Measurements from ENCODE around the gene ERBB2. TPM values are rescaled to one million over a fixed set of nuclear protein-coding genes. Genes with fewer than 3 reads are reported as not detected.
A peak's percentile ranks its signal among the peaks of the same experiment; 100 is the strongest.

The ERBB2 gene
- total and polyA plus RNA-seq, 2 of the 4 experiments (the other 2 are of a cell fraction), result 28.7 to 33.3 TPM

DNA sequence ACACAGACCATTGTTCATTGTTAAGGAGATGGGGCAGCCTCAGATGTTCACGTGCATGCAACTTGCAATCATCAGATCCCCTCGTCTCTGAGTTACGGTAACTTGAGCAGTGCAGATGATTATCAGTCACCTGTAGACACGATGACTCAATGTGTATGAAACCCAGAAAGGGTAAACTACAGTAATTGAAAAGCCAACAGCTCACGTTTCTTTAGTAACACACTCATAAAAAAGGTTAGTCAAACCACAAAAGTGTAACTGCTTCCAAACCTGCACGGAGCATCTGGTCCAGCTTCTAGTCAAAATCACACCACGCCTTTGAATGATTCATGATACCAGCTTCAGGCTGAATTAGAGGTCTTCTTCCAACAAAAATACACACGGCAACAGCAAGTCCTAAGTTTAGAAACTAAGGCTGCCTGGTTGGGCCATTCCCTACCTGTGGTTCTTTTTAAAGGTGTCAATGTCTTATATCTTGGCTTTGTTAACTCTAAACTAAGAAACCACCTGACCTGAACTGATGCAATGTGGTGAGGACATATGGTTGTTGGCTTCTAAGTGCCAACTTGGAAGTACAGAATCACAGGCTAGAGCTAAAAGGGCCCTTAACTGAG lies 70.2 kb downstream of the ERBB2 start:
- no peak overlapping the region for H3K23ac ChIP-seq (ENCODE audit: low read depth, low read length)
- ChIA-PET CTCF (no interaction called here), POLR2A (ENCODE audit: unreplicated experiment) (no interaction called here)
- H3K4me2 ChIP-seq (ENCODE audit: low read depth, low read length), result no peak overlapping the region
- no peak overlapping the region for H3K56ac ChIP-seq (ENCODE audit: extremely low read depth, insufficient read depth, low read length)
- in situ Hi-C loops (cut with MboI; ENCODE audit: low sequenced_read_pairs) (loop anchor here (10.0 kb wide), 1 partner anchor 205 kb away; no protein-coding TSS in a partner anchor), dilution Hi-C loops (cut with HindIII; ENCODE audit: low sequenced_read_pairs, unreplicated experiment) (no loop called here), intact Hi-C loops (cut with micrococcal nuclease) (no loop called here)
- H3K36me3 ChIP-seq (ENCODE audit: control insufficient read depth, insufficient read depth, low read length), result no peaks in the 10 kb centered on the region
- H2BK15ac ChIP-seq (ENCODE audit: low read depth, low read length), result no peak overlapping the region
- no peak overlapping the region for H2BK120ac ChIP-seq (ENCODE audit: low read depth, low read length)
- H3K27ac ChIP-seq (ENCODE audit: insufficient read depth, low read length), result no peak overlapping the region
- H3K14ac ChIP-seq (replicated peaks; ENCODE audit: low read depth, low read length), result no peak overlapping the region
- TF ChIP-seq RCOR1 (IDR thresholded peaks at IDR 0.05; ENCODE audit: insufficient replicate concordance, low read length) (no peak), MAZ (IDR thresholded peaks at IDR 0.05; ENCODE audit: borderline replicate concordance, low read depth, low read length) (no peak), BHLHE40 (IDR thresholded peaks at IDR 0.05; ENCODE audit: low read depth, low read length) (peak; percentile 38; the same call in 1 of the 2 replicates), POLR2A (IDR thresholded peaks at IDR 0.05; ENCODE audit: low read depth, low read length) (no peak), ELK1 (IDR thresholded peaks at IDR 0.05; ENCODE audit: borderline replicate concordance, low read depth, low read length) (no peak), RAD21 (IDR thresholded peaks at IDR 0.05; ENCODE audit: low read length) (no peak)
- H4K5ac ChIP-seq (ENCODE audit: low read depth, low read length), result no peak overlapping the region
- H3K18ac ChIP-seq (ENCODE audit: low read depth, low read length), result no peak overlapping the region
- no peaks in the 10 kb centered on the region for H3K4me1 ChIP-seq (ENCODE audit: control insufficient read depth, insufficient read depth, low read length)
- H3K9me1 ChIP-seq (ENCODE audit: insufficient read depth, low read length), result no peaks in the 10 kb centered on the region
- no peak overlapping the region for H2BK20ac ChIP-seq (ENCODE audit: low read depth, low read length)
- H2AK5ac ChIP-seq (ENCODE audit: low read depth, low read length), result no peak overlapping the region
- H2BK5ac ChIP-seq (ENCODE audit: low read depth, low read length, poor library complexity, severe bottlenecking), result no peak overlapping the region
- H4K20me1 ChIP-seq (ENCODE audit: insufficient read depth, low read length), result no peaks in the 10 kb centered on the region
- H3K27me3 ChIP-seq (ENCODE audit: control insufficient read depth, insufficient read depth, low read length), result peaks cover 64% of the 10 kb centered on the region
- H3K4ac ChIP-seq (ENCODE audit: low read depth, low read length), result no peak overlapping the region
- DNase-seq (peak; percentile 32), ATAC-seq (ENCODE audit: low read depth) (no peak)
- WGBS, 2 experiments (ENCODE audit: extremely low coverage in 2 of 2, insufficient read length in 1 of 2), result 31% methylated on average over 3 of the region's 8 CpGs; no CpG with 5 or more reads in 1 of the 2 experiments
- peaks cover 7% of the 10 kb centered on the region for H3K9me3 ChIP-seq (ENCODE audit: control insufficient read depth, insufficient read depth, low read length)
- H3K9ac ChIP-seq (ENCODE audit: low read depth, low read length), result no peak overlapping the region
- no peak overlapping the region for H3K4me3 ChIP-seq (ENCODE audit: insufficient read depth, low read depth, low read length)
- H2AK9ac ChIP-seq (replicated peaks; ENCODE audit: low read depth, low read length, poor library complexity), result no peak overlapping the region
- no peak overlapping the region for H2AFZ ChIP-seq (replicated peaks; ENCODE audit: low read length, poor library complexity)
- no peaks in the 10 kb centered on the region for H3K79me1 ChIP-seq (ENCODE audit: low read depth in 1 of 2, low read length in 2 of 2)
- H4K8ac ChIP-seq (ENCODE audit: low read depth in 2 of 2, low read length in 2 of 2), result no peak overlapping the region
- no TSS peak for BruUV-seq (replicated peaks)
- H4K91ac ChIP-seq (ENCODE audit: insufficient read depth, low read depth, low read length), result no peak overlapping the region

Data from IMR-90 (cell line).